NB4 (cell line): ENCODE measurements around the gene GTF2H4.

Source experiments
- CTCF ChIP-seq: IDR thresholded peaks from one replicate; pipeline ENCODE4 v1.5.1; 2012; ENCODE audit warnings: low read depth, low read length
- POLR2A ChIP-seq: IDR thresholded peaks from 2 replicates; pipeline ENCODE4 v1.6.1; 2011; ENCODE audit warnings: mild to moderate bottlenecking; ENCODE audit not compliant: insufficient read length; ENCODE audit errors: extremely low read depth
- TF ChIP-seq, protein P1 (sequence below): IDR thresholded peaks from 2 replicates; pipeline ENCODE4 v1.6.1; 2011; ENCODE audit warnings: low read depth, low read length

GRCh38 chr6:30898750-30899360 lies 9.2 kb upstream of the GTF2H4 start:
- TF ChIP-seq CTCF (no peak), POLR2A (no peak)
- TF ChIP-seq, protein P1, sequence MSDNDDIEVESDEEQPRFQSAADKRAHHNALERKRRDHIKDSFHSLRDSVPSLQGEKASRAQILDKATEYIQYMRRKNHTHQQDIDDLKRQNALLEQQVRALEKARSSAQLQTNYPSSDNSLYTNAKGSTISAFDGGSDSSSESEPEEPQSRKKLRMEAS, result no peak
